ENCODE measurements around the gene TMEM139. TPM values are rescaled to one million over a fixed set of nuclear protein-coding genes. Genes with fewer than 3 reads are reported as not detected.

Gene TMEM139
- total RNA-seq, 1 experiment from 2014 or later = 1.5 TPM

GRCh38 chr7:143329471-143330170, 44.9 kb downstream of the TMEM139 start:
- no peak overlapping the region for H3K27ac Mint-ChIP-seq
- ChIA-PET POLR2A (no interaction called here), CTCF (interaction anchor here (1.3 to 2.1 kb wide), 2 partner anchors 9 to 16 kb away, joined by 3 to 8 read pairs; no protein-coding TSS in a partner anchor)
- TF ChIP-seq, protein P1, sequence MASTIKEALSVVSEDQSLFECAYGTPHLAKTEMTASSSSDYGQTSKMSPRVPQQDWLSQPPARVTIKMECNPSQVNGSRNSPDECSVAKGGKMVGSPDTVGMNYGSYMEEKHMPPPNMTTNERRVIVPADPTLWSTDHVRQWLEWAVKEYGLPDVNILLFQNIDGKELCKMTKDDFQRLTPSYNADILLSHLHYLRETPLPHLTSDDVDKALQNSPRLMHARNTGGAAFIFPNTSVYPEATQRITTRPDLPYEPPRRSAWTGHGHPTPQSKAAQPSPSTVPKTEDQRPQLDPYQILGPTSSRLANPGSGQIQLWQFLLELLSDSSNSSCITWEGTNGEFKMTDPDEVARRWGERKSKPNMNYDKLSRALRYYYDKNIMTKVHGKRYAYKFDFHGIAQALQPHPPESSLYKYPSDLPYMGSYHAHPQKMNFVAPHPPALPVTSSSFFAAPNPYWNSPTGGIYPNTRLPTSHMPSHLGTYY (CRISPR knock-in tag; IDR thresholded peaks at IDR 0.05) = no peak
- TF ChIP-seq GTF2I (CRISPR knock-in tag; conservative IDR thresholded peaks at IDR 0.05) (no peak), ZNF532 (CRISPR knock-in tag; IDR thresholded peaks at IDR 0.05; ENCODE audit: borderline replicate concordance) (no peak), NR3C1 (CRISPR knock-in tag; conservative IDR thresholded peaks at IDR 0.05; ENCODE audit: low read depth) (no peak), NR2C2 (CRISPR knock-in tag; IDR thresholded peaks at IDR 0.05) (no peak), ETV6 (CRISPR knock-in tag; IDR thresholded peaks at IDR 0.05) (no peak), GABPB1 (CRISPR knock-in tag; IDR thresholded peaks at IDR 0.05) (no peak), ZNF219 (CRISPR knock-in tag; IDR thresholded peaks at IDR 0.05; ENCODE audit: borderline replicate concordance) (no peak), IRF2 (CRISPR knock-in tag; IDR thresholded peaks at IDR 0.05; ENCODE audit: borderline replicate concordance, low read depth) (no peak), ZNF263 (CRISPR knock-in tag; IDR thresholded peaks at IDR 0.05; ENCODE audit: low read depth) (no peak), IRF1 (CRISPR knock-in tag; IDR thresholded peaks at IDR 0.05) (no peak), ZNF232 (CRISPR knock-in tag; IDR thresholded peaks at IDR 0.05) (no peak), SP1 (CRISPR knock-in tag; conservative IDR thresholded peaks at IDR 0.05) (no peak)
- TF ChIP-seq, protein P2, sequence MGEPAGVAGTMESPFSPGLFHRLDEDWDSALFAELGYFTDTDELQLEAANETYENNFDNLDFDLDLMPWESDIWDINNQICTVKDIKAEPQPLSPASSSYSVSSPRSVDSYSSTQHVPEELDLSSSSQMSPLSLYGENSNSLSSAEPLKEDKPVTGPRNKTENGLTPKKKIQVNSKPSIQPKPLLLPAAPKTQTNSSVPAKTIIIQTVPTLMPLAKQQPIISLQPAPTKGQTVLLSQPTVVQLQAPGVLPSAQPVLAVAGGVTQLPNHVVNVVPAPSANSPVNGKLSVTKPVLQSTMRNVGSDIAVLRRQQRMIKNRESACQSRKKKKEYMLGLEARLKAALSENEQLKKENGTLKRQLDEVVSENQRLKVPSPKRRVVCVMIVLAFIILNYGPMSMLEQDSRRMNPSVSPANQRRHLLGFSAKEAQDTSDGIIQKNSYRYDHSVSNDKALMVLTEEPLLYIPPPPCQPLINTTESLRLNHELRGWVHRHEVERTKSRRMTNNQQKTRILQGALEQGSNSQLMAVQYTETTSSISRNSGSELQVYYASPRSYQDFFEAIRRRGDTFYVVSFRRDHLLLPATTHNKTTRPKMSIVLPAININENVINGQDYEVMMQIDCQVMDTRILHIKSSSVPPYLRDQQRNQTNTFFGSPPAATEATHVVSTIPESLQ (CRISPR knock-in tag; IDR thresholded peaks at IDR 0.05) = no peak
- H3K4me3 Mint-ChIP-seq = no peak overlapping the region
- peak; percentile 52 for ATAC-seq
- no peak for DNase-seq (ENCODE audit: low spot score)
- no peaks in the 10 kb centered on the region for H3K9me3 Mint-ChIP-seq
- peaks cover 19% of the 10 kb centered on the region for H3K4me1 Mint-ChIP-seq
- H3K36me3 Mint-ChIP-seq = no peaks in the 10 kb centered on the region
- no peaks in the 10 kb centered on the region for H3K27me3 Mint-ChIP-seq (ENCODE audit: low read depth)

DNA sequence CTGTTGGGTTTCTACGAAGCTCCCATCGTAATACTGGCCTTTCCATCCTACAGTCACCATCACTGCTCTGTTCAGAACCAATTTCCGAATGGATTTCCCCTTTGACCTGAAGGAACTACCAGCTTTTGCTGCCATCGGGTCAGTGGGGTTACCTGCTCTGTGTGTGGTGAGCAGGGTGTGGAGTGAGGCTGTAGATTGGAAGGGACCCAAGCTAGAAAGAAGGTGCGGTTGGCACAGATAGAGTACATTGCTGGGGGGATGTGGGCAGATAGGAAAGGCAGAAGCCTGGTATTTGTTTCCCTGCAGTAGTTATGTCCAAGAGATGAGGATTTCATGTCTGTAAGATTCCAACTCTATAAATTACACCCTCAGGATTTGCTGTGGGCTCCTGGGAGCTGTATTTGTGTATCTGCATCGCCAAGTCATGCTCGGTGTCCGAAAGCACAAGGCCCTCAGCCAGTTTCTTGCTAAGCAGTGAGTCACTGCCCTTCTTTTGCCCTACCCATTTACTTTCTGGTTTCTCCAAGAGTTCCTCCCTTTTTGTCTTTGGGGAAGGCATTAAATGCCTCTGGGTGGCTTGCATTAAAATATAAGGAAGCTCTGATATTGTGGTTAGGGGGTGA, 46.5 kb downstream of the TMEM139 start:
- Mint-ChIP-seq H3K4me3 (no peak overlapping the region), H3K9me3 (no peaks in the 10 kb centered on the region), H3K27ac (no peak overlapping the region), H3K27me3 (ENCODE audit: low read depth) (no peaks in the 10 kb centered on the region; the same call in 1 of the 2 replicates), H3K4me1 (peaks cover 4% of the 10 kb centered on the region; the same call in 1 of the 2 replicates), H3K36me3 (no peaks in the 10 kb centered on the region)
- POLR2A ChIA-PET = no interaction called here
- DNase-seq (ENCODE audit: low spot score) (no peak), ATAC-seq (no peak)
- CTCF ChIA-PET = interaction anchor here (1.1 to 1.7 kb wide), 3 partner anchors 32 to 91 kb away, joined by 3 to 4 read pairs (median 3); no protein-coding TSS in a partner anchor
- no peak for TF ChIP-seq ZNF671 (CRISPR knock-in tag; IDR thresholded peaks at IDR 0.05)
